Measurements from ENCODE around the gene PLEKHN1.
"Not testable (repeated sequence)": the region's sequence is repeated elsewhere in the genome, so short reads cannot be mapped to it uniquely, and the experiment has no call there.

The PLEKHN1 gene

GRCh38 chr1:995665-996633, 29.7 kb downstream of the PLEKHN1 start:
- no peak for DNase-seq

- DNase-seq, result no peak
Observed at GRCh38 chr1:996851-997712, 30.8 kb downstream of the PLEKHN1 start.

GRCh38 chr1:997713-997992, 31.4 kb downstream of the PLEKHN1 start:
- DNase-seq, result no peak

- no peak for DNase-seq
Observed at GRCh38 chr1:997993-998744, 31.9 kb downstream of the PLEKHN1 start.

GRCh38 chr1:998745-998994, 32.4 kb downstream of the PLEKHN1 start:
- DNase-seq, result no peak

GRCh38 chr1:998995-999724, 32.9 kb downstream of the PLEKHN1 start:
- DNase-seq, result no peak

- DNase-seq, result peak; percentile 51
Observed at GRCh38 chr1:999725-1000356, 33.6 kb downstream of the PLEKHN1 start, which contains the start of gene HES4. TSS of gene HES4 (minus strand) at chr1:1000097. CDS start at chr1:999973, 124 bp downstream.

GRCh38 chr1:1000357-1001056, 34.2 kb downstream of the PLEKHN1 start:
- DNase-seq, result peak; percentile 65

GRCh38 chr1:1001057-1001783, 34.9 kb downstream of the PLEKHN1 start:
- DNase-seq, result no peak

GRCh38 chr1:1003618-1004419, 37.5 kb downstream of the PLEKHN1 start:
- DNase-seq, result no peak

GRCh38 chr1:1004420-1004779, 38.1 kb downstream of the PLEKHN1 start:
- DNase-seq, result no peak

GRCh38 chr1:1004780-1005697, 38.8 kb downstream of the PLEKHN1 start:
- DNase-seq, result no peak

GRCh38 chr1:1005774-1006304, 39.6 kb downstream of the PLEKHN1 start:
- DNase-seq, result no peak

GRCh38 chr1:1006305-1007159, 40.2 kb downstream of the PLEKHN1 start:
- DNase-seq, result no peak

GRCh38 chr1:1010131-1010530, 43.8 kb downstream of the PLEKHN1 start:
- DNase-seq, result not testable (repeated sequence)

- no peak for DNase-seq
Observed at GRCh38 chr1:1011396-1011949, 45.2 kb downstream of the PLEKHN1 start.

- DNase-seq, result not testable (repeated sequence)
Observed at GRCh38 chr1:1012736-1013104, 46.4 kb downstream of the PLEKHN1 start.

Measured in activated gamma-delta T cell (primary cell).